RKO (cell line): Measurements from ENCODE around the gene ARHGAP27.

Experiments
- DNase-seq: peaks from one replicate; pipeline ENCODE4 v3.0.0-alpha.2; 2016; ENCODE audit warnings: low spot score

Gene ARHGAP27

DNA sequence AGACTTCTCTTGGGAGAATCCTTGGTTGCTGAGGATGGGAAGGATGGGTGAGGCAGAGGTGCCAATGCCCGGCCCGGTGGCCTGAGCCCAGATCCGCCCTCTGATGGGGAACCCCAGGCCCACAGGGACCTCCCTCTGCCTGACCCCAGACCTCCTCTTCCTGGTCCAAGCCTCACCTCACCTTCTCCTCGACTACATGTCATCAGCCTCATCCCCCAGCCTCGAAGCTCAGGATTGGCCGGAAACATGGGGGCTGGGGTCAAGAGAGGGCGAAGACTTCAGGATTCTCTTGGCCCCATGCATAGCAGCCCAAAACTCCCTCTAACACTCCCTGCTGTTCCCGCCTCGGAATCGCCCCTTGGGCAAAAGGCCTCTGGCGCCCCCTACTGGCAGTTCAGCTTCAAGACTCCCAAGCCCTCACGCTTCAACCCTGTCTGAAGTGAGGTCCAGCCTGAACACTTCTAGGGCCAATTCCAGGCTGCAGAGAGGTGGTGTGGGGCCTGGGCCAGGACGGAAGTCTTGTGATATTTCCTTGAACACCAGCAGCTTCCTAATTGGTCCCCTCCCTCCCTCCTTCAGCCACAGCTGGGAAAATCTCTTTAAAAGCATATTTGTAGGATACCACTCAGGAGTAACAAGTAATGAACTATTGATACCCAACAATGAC is 47.2 kb downstream of the ARHGAP27 start:
- peak; percentile 84 for DNase-seq

GRCh38 chr17:45384789-45385262 is 47.8 kb downstream of the ARHGAP27 start:
- DNase-seq = no peak

- DNase-seq = no peak
Observed at GRCh38 chr17:45384047-45384788, 48.5 kb downstream of the ARHGAP27 start.

GRCh38 chr17:45383003-45383402 is 49.7 kb downstream of the ARHGAP27 start:
- DNase-seq = no peak

DNA sequence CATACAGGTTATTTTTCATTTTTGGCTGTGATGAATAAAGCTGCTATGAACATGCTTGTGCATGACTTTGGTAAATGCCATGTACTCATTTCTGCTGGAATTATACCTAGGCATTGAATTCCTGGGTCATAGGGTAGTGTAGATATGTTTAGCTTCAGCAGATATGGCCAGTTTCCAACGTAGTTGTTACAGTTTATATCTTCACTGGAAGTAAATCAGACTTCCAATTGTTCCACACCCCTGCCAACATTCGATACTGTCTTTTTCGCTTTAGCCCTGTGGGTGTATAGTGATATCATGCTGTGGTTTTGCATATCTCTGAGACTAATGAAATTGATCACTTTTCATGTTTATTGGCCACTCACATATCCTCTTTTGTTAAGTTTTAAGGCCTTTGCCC is 50.4 kb downstream of the ARHGAP27 start:
- DNase-seq = no peak

DNA sequence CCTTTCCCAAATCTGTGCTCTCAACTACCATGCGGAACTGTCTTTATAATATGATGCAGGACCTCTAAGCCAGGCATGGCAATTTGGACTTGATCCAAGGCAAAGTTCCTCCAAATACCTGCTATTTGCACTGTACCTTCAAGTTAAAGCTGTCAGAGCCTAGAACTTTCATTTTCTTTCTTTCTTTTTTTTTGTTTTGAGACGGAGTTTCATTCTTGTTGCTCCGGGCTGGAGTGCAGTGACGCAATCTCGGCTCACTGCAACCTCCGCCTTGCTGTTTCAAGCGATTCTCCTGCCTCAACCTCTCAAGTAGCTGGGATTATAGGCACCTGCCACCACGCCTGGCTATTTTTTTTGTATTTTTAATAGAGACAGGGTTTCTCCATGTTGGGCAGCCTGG is 51.7 kb downstream of the ARHGAP27 start:
- no peak for DNase-seq

DNA sequence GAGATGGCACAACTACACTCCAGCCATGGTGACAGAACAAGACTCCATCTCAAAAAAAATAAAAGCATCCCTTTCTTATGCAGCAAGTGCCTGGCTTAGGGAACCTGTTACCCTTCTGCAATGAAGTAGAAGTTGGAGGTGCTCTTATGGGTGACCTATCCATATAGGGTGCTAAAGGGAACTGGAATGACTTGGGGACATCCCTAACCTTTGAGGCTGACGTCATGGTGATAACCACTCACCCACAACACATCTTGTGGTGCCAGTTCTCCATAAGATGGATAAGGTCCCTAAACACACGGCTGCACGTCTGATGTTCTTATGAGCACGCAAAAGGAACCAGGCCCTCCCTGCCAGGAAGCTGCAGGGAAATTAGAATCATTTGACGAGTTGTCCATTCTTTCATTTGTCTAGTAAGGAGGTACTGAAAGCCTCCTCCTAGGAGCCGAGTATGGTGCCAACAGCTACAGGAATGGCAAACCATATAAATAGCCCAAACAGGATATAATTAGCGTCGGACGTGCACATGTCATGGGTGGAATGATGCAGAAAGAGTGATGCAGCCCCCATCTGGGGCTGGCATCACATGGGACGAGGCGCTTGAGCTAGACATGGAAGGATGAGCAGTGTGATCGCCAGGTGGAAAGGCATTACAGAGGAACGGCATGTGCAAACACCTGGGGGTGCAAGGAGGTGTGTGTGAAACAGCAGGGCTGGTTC is 52.5 kb downstream of the ARHGAP27 start:
- no peak for DNase-seq

- no peak for DNase-seq
Observed at GRCh38 chr17:45377401-45377800, 55.3 kb downstream of the ARHGAP27 start.

- no peak for DNase-seq
Observed at GRCh38 chr17:45376171-45377005, 56.3 kb downstream of the ARHGAP27 start.

- no peak for DNase-seq
Observed at GRCh38 chr17:45374501-45374900, 58.2 kb downstream of the ARHGAP27 start.

DNA sequence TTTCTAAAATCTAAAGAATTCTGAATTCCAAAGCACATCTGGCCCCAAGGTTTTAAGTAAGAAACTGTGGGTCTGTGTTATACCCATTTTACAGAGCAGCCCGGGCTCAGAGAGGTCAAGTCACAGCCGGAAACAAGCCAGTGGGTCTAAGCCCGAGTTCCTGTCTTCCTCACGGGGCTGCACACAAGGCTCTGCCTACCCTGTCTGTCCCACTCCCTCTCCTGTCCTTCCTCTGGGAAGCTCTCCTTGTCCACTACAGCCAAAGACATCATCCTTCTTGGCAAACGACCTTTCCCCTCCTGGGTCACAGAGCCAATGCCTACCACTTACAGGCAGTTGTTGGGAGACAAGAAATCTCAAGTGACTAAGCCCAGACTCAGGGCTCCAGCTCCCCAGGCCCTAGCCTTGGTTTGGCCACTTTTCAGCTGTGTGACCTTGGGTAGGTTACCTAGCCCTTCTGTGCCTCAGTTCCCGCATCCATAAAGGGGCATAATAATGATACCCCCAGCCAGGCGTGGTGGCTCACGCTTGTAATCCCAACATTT is 60.3 kb downstream of the ARHGAP27 start:
- DNase-seq = peak; percentile 40

- peak; percentile 91 for DNase-seq
Observed at GRCh38 chr17:45371414-45372324, 61.0 kb downstream of the ARHGAP27 start.

- DNase-seq = no peak
Observed at GRCh38 chr17:45370949-45371413, 61.7 kb downstream of the ARHGAP27 start.

- no peak for DNase-seq
Observed at GRCh38 chr17:45369421-45369820, 63.2 kb downstream of the ARHGAP27 start.

- no peak for DNase-seq
Observed at GRCh38 chr17:45368651-45369050, 64.0 kb downstream of the ARHGAP27 start.

- no peak for DNase-seq
Observed at GRCh38 chr17:45367216-45367615, 65.5 kb downstream of the ARHGAP27 start.

DNA sequence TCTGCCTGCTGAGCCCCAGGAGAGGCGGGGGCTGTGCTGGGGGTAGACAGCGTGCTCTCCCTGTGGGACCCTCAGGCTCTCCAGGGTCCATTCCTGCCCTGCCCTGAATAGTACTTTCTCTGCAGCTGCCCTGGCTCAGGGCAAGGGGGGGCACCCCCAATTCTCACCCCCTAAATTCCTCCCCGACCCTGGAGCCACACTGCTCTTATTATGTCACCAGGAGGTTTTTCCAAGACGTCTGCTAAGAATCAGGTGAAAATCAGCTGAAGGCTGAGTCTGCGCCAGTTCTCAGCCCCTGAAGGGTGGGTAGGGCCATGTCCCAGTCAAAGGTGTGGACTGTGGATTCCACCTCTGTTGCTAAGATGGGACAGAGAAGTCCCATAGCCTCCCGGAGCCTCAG is 66.0 kb downstream of the ARHGAP27 start:
- no peak for DNase-seq

DNA sequence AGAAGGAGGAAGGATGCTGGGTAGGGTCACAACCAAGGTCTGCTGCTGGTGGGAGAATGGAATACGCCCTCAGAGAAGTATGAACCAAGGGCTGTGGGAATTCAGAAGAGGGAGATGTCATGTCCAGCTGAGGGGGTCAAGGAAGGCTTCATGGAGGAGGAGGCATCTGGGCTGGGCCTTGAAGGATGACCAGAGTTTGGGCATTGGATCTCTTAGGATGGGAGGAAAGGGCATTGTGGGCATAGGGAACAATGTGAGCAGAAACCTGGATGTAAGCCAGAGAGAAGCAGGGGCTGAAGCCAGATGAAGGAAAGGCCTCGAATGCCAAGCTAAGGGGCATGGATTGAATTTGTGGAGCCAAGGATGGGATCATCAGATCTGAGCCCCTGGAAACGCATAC is 66.6 kb downstream of the ARHGAP27 start:
- no peak for DNase-seq

GRCh38 chr17:45364531-45365390 is 67.9 kb downstream of the ARHGAP27 start:
- no peak for DNase-seq

- no peak for DNase-seq
Observed at GRCh38 chr17:45363498-45363897, 69.2 kb downstream of the ARHGAP27 start.
